Central memory CD4-positive, alpha-beta T cell (primary cell): ENCODE data around the gene ABHD14A.
A peak's percentile ranks its signal among the peaks of the same experiment; 100 is the strongest.

Experiments
- DNase-seq: peaks from one replicate; pipeline ENCODE4 v3.0.0; 2022

Gene ABHD14A

DNA sequence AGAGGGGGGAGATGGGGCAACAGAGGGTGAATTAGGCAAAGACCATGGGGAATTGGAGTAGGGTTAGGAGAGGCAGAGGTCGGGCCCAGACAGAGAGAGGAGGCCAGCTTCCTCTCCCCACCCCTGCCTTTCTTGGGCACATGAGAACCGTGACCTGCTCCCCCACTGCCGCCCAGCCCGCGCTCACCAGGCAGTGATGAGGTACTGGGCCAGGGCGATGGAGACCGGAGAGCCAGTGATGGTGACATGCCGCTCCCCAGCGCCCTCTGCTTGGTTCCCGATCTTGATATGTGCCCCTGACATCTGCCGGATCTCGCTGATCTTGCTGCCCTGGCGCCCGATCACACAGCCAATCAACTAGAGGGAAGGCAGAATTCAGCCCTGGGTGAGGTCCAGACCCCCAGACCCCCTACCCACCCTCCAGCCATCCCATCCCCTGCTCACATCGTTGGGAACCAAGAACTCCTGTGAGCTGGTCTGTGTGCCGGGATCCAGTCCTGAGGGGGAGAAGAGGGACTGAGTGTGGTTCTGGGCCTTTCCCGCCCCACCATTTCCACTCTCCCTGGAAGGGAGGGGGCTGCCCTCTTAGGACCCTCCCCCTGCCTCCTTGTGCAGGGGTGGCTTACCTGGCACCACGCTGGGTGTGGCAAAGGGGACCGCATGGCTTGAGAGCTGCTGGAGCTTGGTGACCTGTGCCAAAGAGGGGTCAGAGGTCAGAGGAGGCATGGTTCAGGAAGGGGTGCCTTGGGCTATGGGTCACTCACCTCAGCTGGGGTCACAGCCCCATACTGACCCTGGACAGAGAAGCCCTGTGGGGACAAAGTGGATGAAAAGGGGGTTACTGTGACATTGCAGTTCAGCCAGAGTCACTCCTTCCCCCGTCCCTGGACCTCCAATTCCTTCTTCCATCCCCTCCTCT lies 16.0 kb upstream of the ABHD14A start:
- DNase-seq: no peak

GRCh38 chr3:51959651-51960050 lies 15.2 kb upstream of the ABHD14A start:
- no peak for DNase-seq

- no peak for DNase-seq
Observed at GRCh38 chr3:51960386-51960785, 14.5 kb upstream of the ABHD14A start.

- no peak for DNase-seq
Observed at GRCh38 chr3:51961011-51961410, 13.9 kb upstream of the ABHD14A start.

DNA sequence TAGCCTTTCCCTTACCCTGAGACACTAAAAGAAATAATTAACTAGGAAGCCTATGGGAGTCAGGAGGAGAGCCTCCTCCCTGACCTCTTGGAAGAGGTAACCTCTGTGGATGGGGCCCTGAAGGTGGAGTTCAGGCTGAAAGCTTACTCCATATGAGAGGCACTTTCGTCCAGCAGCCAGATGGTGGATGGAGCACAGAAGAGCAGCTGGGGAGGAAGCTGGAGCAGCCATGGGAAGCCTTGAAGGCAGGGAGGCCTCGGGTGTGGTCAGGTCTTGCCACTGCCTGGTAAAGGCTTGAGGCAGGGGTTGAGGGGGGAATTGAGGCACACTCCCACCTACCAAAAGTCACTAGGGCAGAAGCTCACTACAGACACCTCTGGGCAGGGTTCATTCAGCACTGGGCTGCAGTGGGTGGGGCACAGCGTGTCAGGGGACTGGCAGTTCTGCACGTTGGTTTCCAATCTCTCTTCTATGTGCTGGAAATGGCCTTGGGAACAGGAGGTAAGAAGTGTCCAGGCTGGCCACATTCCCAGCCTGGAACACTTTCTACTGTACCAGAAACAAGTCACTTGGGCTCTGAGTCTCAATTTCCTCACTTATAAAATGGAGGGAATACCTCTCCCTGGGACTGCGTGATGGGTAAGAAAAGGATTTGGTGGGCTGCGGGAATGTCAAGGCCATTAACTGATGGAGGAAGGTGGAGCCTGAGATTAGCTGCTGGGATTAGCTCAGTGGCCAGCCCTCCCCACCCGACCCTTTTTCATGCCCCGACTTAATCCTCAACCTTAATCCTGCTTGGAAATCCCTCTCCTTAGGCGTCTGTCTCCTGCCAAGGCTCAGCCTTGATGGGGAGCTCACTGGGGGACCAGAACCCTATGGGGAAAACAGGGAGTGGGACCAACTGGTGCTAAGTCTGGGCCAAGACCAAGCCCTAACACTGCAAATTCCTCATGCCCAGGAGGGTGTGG lies 13.0 kb upstream of the ABHD14A start:
- no peak for DNase-seq

- no peak for DNase-seq
Observed at GRCh38 chr3:51962854-51963530, 11.9 kb upstream of the ABHD14A start.

- DNase-seq: no peak
Observed at GRCh38 chr3:51963951-51964451, 10.9 kb upstream of the ABHD14A start.

- DNase-seq: no peak
Observed at GRCh38 chr3:51964521-51964920, 10.3 kb upstream of the ABHD14A start.

GRCh38 chr3:51966016-51966415 lies 8.8 kb upstream of the ABHD14A start:
- no peak for DNase-seq

DNA sequence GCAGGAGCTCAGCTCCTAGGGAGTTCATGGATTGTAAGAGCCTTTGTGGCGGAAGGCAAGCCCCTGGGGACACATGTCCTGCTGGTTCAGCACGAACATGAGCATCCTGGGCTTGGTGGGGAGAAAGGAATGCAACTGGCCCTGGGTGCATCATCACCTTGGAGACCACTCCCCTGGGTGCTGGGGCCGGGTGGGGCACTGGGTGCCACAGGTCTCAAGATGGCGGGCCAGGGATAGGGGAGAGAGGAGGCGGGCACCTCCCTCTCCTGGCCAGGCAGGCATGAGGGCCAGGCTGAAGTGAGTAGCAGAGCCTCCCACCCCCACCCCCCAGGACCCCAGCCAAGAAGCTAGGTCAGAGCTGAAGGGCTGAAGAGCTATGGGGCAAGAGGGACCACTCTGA lies 8.4 kb upstream of the ABHD14A start:
- no peak for DNase-seq

DNA sequence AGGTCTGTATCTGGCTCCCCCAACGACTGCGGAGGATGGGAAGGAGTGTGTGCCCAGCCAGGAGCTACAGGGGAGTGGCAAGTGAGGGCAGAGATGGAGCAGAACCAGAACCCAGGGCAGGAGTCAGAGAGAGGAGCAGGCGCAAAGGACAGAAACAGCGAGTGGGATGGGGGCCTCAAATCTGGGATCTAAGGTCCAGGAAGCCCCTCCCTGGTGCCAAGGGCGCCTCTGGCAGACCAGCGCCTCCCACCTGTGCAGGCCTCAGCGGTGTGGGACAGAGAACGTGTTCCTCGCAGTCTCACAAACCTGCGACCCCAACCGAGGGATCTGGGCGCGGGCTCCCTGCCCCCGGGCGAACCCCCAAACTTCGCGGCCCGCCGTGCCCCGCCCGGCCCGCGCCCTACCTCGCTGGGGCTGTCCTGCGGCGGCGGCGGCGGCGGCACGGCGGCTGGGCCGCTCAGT lies 7.9 kb upstream of the ABHD14A start:
- peak; percentile 30 for DNase-seq

- DNase-seq: peak; percentile 32
Observed at GRCh38 chr3:51967384-51968169, 7.3 kb upstream of the ABHD14A start, which contains the start of gene PCBP4. PCBP4 (minus strand) TSS chr3:51967454; CDS start chr3:51961240, 6,214 bp downstream.

- DNase-seq: no peak
Observed at GRCh38 chr3:51968170-51968775, 6.6 kb upstream of the ABHD14A start.

DNA sequence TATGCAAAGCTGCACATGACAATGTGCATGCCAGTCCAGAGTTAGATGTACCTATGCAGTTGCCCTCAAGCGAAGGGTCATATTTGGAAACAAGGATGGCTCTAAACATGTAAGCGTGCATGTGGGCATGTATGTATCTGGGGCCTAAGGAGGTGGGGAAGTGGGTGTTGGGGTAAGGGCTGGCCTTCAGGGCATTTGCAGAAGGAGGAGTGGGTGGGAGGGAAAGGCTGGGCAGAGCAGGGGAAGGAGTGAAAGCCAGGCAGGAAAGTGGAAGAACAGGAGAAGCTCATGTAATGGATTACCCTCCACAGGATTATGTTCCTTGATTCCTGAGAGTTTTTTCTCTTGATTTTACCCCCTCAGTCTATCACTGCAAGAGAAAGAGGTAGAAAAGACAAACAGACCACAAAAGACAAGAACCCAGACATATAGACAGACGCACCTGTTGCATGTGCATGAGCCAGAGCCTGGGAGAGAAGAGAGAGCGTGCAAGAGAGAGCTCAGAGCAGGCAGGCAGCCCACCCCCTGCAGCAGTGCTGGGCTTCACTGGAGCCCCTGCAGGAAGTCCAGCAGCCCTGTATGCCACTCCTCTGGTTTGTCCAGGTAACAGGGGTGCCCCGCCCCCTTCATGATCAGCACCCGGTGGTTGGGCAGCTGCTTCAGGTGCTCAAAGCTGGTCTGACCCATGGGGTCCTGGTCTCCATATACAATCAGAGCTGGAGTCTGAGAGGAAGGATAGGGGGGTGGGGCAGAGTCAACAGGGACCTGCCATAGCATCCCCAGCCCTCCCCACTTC lies 5.8 kb upstream of the ABHD14A start:
- DNase-seq: no peak

DNA sequence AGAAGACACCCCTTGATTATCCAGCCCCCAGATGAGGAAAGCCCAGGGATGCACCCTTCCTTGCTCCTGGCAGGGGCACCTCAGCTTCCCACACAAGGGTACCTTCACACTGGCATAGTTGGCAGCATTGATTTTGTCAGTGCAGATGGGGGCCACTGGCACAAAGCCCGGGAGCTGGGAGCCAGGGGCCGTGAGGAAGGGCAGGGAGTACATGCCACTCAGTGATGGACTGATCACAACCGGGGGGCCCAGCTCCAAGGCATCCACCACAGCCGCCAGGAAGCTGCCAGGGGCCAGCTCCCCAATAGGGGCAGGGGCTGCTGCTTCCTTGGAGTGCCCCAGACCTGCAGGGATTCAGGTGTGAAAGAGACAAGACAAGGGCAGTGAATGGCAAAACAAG lies 5.0 kb upstream of the ABHD14A start:
- DNase-seq: no peak

- no peak for DNase-seq
Observed at GRCh38 chr3:51970606-51971300, 4.1 kb upstream of the ABHD14A start.

GRCh38 chr3:51971350-51971749 lies 3.5 kb upstream of the ABHD14A start:
- DNase-seq: no peak

GRCh38 chr3:51974277-51974962 lies 444 bp upstream of the ABHD14A start:
- no peak for DNase-seq
